ENCODE results near the gene CLEC6A. TPM values are rescaled to one million over a fixed set of nuclear protein-coding genes. Genes with fewer than 3 reads are reported as not detected.
"Not testable (repeated sequence)": the region's sequence is repeated elsewhere in the genome, so short reads cannot be mapped to it uniquely, and the experiment has no call there.

CLEC6A gene
- polyA plus RNA-seq: not detected

DNA sequence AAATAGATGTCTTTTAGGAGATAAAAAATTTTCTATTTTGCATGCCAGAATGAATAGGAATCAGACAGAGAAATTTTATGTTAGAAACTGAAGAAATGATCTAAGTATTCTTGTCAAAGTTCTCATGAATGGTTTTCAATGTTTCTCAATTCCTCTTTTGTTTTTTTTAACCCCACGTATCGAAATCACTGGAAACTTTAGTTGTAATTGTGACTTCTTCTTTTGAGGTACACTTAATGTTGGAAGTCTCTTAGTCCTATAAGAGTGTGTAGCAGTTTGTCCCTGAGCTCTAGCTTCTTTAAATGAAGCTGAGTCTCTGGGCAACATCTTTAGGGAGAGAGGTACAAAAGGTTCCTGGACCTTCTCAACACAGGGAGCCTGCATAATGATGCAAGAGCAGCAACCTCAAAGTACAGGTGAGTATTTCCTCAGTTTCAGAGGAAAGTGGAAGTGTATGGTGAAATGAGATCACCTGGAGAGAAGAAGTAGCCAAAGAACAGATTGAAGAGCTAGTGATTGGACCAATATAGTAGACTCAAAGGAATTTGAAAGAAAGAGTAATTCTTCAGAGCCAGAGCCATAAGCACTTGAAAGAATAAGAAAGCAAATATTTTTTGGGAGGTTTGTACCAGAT lies at the start of gene CLEC6A:
TSS of gene CLEC6A (plus strand) at position 236 of the 634 bp plus-strand sequence. CDS start at position 386, 150 bp downstream.
- H3K27ac Mint-ChIP-seq: no peak within 1 kb of the TSS
- H3K27me3 Mint-ChIP-seq: peaks cover 7% of the 10 kb centered on the region
- no peak within 1 kb of the TSS for H3K4me3 Mint-ChIP-seq
- peaks cover 0 to 3% (median 0%) of the 10 kb centered on the region in 3 donors for H3K9me3 Mint-ChIP-seq
- no peaks in the 10 kb centered on the region for H3K36me3 Mint-ChIP-seq
- H3K4me1 Mint-ChIP-seq: peaks cover 0 to 7% (median 1%) of the 10 kb centered on the region in 3 donors

- H3K9me3 Mint-ChIP-seq, H3K36me3 Mint-ChIP-seq, H3K27me3 Mint-ChIP-seq, H3K4me1 Mint-ChIP-seq, H3K27ac Mint-ChIP-seq, H3K4me3 Mint-ChIP-seq: not testable (repeated sequence)
Observed at GRCh38 chr12:8419576-8419975, 36.2 kb upstream of the CLEC6A start.

- Mint-ChIP-seq H3K4me3 (no peak overlapping the region), H3K36me3 (no peaks in the 10 kb centered on the region), H3K4me1 (no peaks in the 10 kb centered on the region), H3K27ac (no peak overlapping the region), H3K27me3 (no peaks in the 10 kb centered on the region), H3K9me3 (no peaks in the 10 kb centered on the region)
Observed at GRCh38 chr12:8420506-8420905, 35.3 kb upstream of the CLEC6A start.

- H3K4me3 Mint-ChIP-seq, H3K27me3 Mint-ChIP-seq, H3K27ac Mint-ChIP-seq, H3K9me3 Mint-ChIP-seq, H3K36me3 Mint-ChIP-seq, H3K4me1 Mint-ChIP-seq: not testable (repeated sequence)
Observed at GRCh38 chr12:8444536-8445278, 11.1 kb upstream of the CLEC6A start.

DNA sequence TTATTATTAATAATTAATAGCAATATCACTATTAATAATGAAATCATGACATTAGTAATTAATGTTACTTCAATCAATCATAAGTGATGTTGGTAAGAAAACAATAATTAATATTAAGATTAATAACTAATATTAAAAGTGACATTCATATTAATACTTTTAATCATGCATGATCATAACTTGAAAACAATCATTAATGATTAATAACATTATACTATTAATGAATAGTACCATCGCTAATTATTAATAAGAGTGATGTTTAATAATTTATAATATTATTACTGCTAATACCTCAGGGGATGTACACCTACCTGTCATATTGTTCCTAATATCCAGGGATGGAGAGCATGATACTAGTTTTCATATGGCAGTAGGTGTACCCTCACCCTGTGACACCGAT lies 10.0 kb upstream of the CLEC6A start:
- Mint-ChIP-seq H3K27me3 (no peaks in the 10 kb centered on the region), H3K9me3 (no peaks in the 10 kb centered on the region), H3K27ac (no peak overlapping the region), H3K4me1 (no peaks in the 10 kb centered on the region), H3K36me3 (no peaks in the 10 kb centered on the region), H3K4me3 (no peak overlapping the region)

DNA sequence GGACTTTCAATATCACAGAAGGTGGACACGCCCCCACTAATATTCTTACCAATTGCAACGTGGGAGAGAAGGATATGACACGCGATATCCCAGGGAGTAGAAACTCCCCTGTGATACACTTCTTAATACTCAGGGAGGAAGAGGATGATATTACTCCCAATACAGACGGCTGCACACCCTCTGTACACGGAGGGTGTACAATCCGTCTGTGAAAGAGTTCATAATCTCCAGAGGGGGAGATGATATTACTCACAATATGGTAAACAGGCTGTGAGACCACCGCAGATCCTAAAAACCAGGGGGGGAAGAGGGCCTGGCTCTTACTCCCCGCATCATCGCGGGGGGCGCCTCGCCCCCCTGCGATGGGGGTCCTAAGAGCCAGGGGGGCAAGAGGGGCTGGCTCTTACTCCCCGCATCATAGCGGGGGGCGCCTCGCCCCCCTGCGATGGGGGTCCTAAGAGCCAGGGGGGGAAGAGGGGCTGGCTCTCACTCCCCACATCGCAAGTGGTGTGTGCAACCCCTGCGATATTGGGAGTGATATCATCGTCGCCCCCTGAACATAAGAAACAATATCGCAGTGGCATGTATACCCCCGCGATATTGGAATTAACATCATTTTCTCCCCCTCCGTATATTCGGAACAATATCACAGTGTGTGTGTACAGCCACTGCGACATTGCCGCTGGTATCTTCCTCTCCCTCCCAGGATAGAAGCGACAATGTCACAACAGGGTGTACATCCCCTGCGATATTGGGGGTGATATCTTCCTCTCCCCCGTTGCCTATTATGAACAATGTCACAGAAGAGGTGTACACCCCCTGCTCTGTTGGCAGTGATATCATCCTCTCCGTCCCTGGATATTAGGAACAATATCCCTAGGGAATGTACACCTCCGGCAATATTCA lies 8.9 kb upstream of the CLEC6A start:
- H3K27me3 Mint-ChIP-seq: no peaks in the 10 kb centered on the region
- H3K9me3 Mint-ChIP-seq: no peaks in the 10 kb centered on the region
- no peaks in the 10 kb centered on the region for H3K36me3 Mint-ChIP-seq
- H3K4me3 Mint-ChIP-seq: no peak overlapping the region
- no peaks in the 10 kb centered on the region for H3K4me1 Mint-ChIP-seq
- H3K27ac Mint-ChIP-seq: no peak overlapping the region

DNA sequence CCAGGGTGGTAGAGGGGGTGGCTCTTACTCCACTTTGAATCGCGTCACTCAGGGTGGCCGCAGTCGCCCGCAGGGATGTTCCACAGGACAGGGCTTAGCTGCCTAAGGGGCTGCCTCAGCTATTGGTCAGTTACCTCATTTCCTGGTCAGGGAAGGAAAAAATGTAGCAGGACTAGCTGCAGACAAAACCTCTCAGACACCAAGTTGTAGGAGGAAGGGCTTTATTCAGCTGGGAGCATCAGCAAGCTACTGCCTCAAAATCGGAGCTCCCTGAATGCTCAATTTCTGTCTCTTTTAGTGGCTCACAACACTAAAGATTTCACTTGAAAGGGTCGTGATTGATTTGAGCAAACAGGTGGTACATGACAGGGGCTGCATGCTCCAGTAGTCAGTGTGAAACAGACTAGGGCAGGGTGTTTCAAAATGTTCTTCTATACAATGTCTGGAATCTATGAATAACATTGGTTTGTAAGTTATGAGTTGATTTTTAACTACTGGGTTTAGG lies 6.4 kb upstream of the CLEC6A start:
- H3K27ac Mint-ChIP-seq: no peak overlapping the region
- no peaks in the 10 kb centered on the region for H3K27me3 Mint-ChIP-seq

DNA sequence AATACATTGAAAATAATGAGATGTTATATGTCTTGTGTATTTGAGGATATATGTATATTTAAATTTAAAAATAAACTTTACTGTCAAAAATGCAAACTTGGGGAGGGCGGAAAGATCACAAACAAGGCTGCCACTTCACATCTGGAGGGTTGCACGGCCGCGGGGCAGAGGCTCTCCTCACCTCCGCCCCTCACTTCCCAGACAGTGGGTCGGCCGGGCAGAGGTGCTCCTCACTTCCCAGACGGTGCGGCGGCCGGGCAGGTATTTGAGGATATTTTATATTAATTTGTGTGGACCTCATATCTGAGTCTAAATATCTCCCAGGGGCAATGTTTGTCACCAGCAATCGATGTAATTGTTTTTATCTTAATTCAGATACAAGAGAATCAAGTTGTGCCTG lies 3.7 kb upstream of the CLEC6A start:
- H3K27me3 Mint-ChIP-seq: no peaks in the 10 kb centered on the region
- H3K4me1 Mint-ChIP-seq: peaks cover 0 to 7% (median 1%) of the 10 kb centered on the region in 3 donors
- H3K4me3 Mint-ChIP-seq: no peak overlapping the region
- no peaks in the 10 kb centered on the region for H3K36me3 Mint-ChIP-seq
- no peak overlapping the region for H3K27ac Mint-ChIP-seq
- no peaks in the 10 kb centered on the region for H3K9me3 Mint-ChIP-seq

More for the DNA sequence above, 6.4 kb upstream of the CLEC6A start:
- H3K9me3 Mint-ChIP-seq: no peaks in the 10 kb centered on the region
- H3K36me3 Mint-ChIP-seq: no peaks in the 10 kb centered on the region
- no peak overlapping the region for H3K4me3 Mint-ChIP-seq
- H3K4me1 Mint-ChIP-seq: no peaks in the 10 kb centered on the region

DNA sequence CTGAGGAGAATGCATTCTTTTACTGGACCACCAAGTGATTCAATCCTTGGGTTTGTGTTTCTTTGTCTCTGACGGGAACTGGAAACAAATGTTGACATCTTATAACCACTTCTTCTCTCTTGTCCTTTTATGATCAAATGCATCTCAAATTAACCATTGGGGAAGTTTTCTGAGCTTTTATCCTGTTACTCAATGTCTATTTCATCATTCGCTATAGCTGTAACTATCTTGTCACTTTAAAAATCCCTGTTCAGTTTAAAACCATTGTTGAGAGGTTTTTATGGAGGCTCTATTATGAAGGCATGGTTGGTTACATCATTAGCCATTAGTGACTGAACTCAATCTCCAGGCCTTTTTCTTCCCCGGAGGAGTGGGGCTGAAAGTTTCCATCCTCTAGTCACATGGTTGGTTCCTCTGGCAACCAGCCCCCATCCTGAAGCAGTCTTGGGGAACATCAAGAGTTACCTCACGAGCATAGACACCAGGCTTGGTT lies 2.7 kb upstream of the CLEC6A start:
- no peak overlapping the region for H3K27ac Mint-ChIP-seq
- H3K4me1 Mint-ChIP-seq: peaks cover 0 to 7% (median 1%) of the 10 kb centered on the region in 3 donors
- no peaks in the 10 kb centered on the region for H3K9me3 Mint-ChIP-seq
- H3K27me3 Mint-ChIP-seq: peaks cover 2% of the 10 kb centered on the region
- H3K4me3 Mint-ChIP-seq: no peak overlapping the region
- H3K36me3 Mint-ChIP-seq: no peaks in the 10 kb centered on the region

DNA sequence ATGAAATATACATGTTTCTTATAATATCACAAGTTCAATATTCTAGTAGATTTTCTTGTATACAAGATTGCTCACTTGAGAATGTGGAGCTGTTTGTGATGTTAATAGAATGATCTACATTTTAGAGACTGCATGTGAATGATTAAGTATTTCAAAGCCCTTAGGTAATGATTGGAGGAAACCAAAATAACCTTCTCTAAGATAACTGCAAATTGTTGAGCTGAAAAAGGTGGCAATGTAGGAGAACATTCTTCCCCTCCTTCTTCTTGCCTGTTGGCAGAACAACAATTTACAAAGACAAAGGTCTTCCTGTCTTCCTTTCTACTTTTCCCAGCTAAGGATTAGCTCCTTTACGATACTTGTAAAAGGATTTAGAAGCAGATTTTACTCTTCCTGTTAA lies 2.0 kb upstream of the CLEC6A start:
- Mint-ChIP-seq H3K36me3 (no peaks in the 10 kb centered on the region), H3K27me3 (peaks cover 3% of the 10 kb centered on the region), H3K27ac (no peak overlapping the region), H3K4me1 (peaks cover 0 to 7% (median 1%) of the 10 kb centered on the region in 3 donors), H3K4me3 (no peak overlapping the region), H3K9me3 (no peaks in the 10 kb centered on the region)

GRCh38 chr12:8455271-8455670 lies 491 bp upstream of the CLEC6A start:
- H3K4me3 Mint-ChIP-seq: no peak overlapping the region
- peaks cover 0 to 3% (median 0%) of the 10 kb centered on the region in 3 donors for H3K9me3 Mint-ChIP-seq
- H3K4me1 Mint-ChIP-seq: peaks cover 0 to 7% (median 1%) of the 10 kb centered on the region in 3 donors
- H3K36me3 Mint-ChIP-seq: no peaks in the 10 kb centered on the region
- no peak overlapping the region for H3K27ac Mint-ChIP-seq
- peaks cover 6% of the 10 kb centered on the region for H3K27me3 Mint-ChIP-seq

DNA sequence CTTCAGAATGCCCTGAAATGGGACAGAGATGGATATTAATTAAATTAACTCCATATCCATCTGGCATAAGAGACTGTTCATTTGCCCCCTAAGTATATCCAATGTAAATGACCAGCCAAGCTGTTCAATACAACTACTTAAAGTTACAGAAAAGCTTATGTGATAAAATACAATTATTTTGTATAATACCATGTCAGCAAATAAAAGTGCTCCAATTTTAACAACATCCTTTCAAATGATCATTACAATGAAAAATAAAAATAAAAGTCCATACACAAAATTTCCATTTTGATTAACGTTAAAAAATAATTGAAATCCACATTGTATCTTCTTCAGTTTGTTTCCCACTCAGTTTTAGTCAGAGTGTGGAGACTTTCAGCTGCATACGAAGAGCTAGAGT lies 5.7 kb downstream of the CLEC6A start:
- peaks cover 7% of the 10 kb centered on the region for H3K27me3 Mint-ChIP-seq
- no peak overlapping the region for H3K4me3 Mint-ChIP-seq
- H3K4me1 Mint-ChIP-seq: no peaks in the 10 kb centered on the region
- H3K36me3 Mint-ChIP-seq: no peaks in the 10 kb centered on the region
- peaks cover 0 to 3% (median 0%) of the 10 kb centered on the region in 3 donors for H3K9me3 Mint-ChIP-seq
- no peak overlapping the region for H3K27ac Mint-ChIP-seq

- no peaks in the 10 kb centered on the region for H3K27me3 Mint-ChIP-seq
Observed at GRCh38 chr12:8465301-8465996, 9.7 kb downstream of the CLEC6A start.

DNA sequence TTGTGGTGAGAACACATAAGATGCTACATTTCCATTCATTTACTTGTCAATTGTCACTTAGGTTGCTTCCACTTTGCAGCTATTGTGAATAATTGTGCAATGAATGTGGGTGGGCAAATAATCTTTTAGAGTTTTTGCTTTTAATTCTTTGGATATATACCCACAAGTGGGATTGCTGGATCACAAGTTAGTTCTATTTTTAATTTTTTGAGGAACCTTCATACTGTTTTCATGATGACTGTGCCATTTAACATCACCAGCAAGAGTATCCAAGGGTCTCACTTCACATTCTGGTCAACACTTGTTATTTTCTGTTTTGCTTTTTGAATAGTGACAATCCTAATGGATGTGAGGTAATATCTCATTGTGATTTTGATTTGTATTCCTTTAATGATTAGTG lies 10.5 kb downstream of the CLEC6A start:
- H3K36me3 Mint-ChIP-seq: no peaks in the 10 kb centered on the region
- H3K4me3 Mint-ChIP-seq: no peak overlapping the region
- no peaks in the 10 kb centered on the region for H3K4me1 Mint-ChIP-seq
- no peaks in the 10 kb centered on the region for H3K27me3 Mint-ChIP-seq
- H3K27ac Mint-ChIP-seq: no peak overlapping the region
- H3K9me3 Mint-ChIP-seq: peaks cover 3 to 8% (median 3%) of the 10 kb centered on the region in 3 donors

More at GRCh38 chr12:8465301-8465996, 9.7 kb downstream of the CLEC6A start:
- Mint-ChIP-seq H3K27ac (no peak overlapping the region), H3K4me3 (no peak overlapping the region), H3K36me3 (no peaks in the 10 kb centered on the region), H3K9me3 (peaks cover 3 to 8% (median 3%) of the 10 kb centered on the region in 3 donors), H3K4me1 (no peaks in the 10 kb centered on the region)

All from IgD-negative memory B cell (primary cell).